Measurements from ENCODE around the gene DEPP1.

Gene DEPP1

GRCh38 chr10:44935966-44936295 lies 42.7 kb downstream of the DEPP1 start:
- TF ChIP-seq CTCF (IDR thresholded peaks at IDR 0.05; ENCODE audit: insufficient read depth, low read depth, low read length, missing control alignments) = no peak
- H3K4me3 ChIP-seq (ENCODE audit: low read depth, low read length) = no peak overlapping the region
- no peak for DNase-seq (ENCODE audit: low read depth)

GRCh38 chr10:44935201-44935965 lies 43.2 kb downstream of the DEPP1 start:
- TF ChIP-seq CTCF (IDR thresholded peaks at IDR 0.05; ENCODE audit: insufficient read depth, low read depth, low read length, missing control alignments) = no peak
- H3K4me3 ChIP-seq (ENCODE audit: low read depth, low read length) = no peak overlapping the region
- no peak for DNase-seq (ENCODE audit: low read depth)

GRCh38 chr10:44934416-44935200 lies 44.0 kb downstream of the DEPP1 start:
- no peak for DNase-seq (ENCODE audit: low read depth)
- no peak for TF ChIP-seq CTCF (IDR thresholded peaks at IDR 0.05; ENCODE audit: insufficient read depth, low read depth, low read length, missing control alignments)
- H3K4me3 ChIP-seq (ENCODE audit: low read depth, low read length) = no peak overlapping the region

- H3K4me3 ChIP-seq (ENCODE audit: low read depth, low read length) = no peak overlapping the region
- DNase-seq (ENCODE audit: low read depth) = no peak
- no peak for TF ChIP-seq CTCF (IDR thresholded peaks at IDR 0.05; ENCODE audit: insufficient read depth, low read depth, low read length, missing control alignments)
Measured at GRCh38 chr10:44933451-44934321, 44.9 kb downstream of the DEPP1 start.

DNA sequence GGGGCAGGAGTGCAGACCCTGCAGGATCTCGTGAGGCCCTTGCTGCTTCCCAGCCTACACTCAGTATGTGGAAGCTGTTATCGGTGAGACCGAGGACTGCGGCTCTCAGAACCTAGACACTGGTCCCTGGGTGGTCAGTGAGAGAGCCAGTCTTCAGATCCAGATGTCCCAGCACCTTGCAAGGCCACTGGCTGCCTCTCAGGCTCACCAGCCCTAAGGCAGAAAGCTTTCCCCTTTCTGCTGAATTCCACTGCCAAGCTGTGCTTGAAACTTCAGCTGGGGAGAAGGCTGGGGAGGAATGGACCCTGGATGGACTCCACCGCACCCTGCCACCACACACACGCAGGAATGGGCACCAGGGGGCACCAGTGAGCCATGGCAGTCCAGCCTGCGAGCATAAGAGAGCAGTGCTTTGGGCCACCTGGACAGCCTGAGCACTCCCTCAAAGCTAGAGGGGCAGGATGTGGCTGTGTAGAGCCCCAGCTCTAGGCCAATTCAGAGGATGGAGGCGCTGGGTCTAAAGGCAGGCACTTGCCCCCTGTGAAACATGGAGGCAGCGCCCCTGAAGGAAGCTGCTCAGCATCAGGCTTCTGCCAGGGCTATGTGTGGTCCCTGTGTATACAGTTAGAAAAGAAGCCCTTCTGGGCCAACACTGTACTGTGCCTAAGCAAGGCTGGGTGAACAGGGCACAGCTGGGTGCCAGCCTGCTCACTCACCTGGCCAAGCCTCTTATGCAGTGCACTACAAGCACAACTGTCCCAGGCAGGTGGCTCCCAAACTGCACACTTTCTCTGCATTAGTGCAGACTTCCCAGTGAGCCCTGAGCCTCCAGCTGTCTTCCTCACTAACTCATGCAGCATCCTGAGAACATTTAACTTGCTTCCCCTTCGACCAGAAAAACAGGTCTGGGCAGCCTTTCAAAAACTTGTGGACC lies 45.8 kb downstream of the DEPP1 start:
- no peak overlapping the region for H3K4me3 ChIP-seq (ENCODE audit: low read depth, low read length)
- peak; percentile 99 for TF ChIP-seq CTCF (IDR thresholded peaks at IDR 0.05; ENCODE audit: insufficient read depth, low read depth, low read length, missing control alignments)
- DNase-seq (ENCODE audit: low read depth) = peak; percentile 93
